Measurements from ENCODE around the gene FOXJ3. TPM values are rescaled to one million over a fixed set of nuclear protein-coding genes. Genes with fewer than 3 reads are reported as not detected.

The FOXJ3 gene
- total and polyA plus RNA-seq, 2 of the 8 experiments (the other 6 are each of a cell fraction or from before 2014, with no cell fraction given), result 48.6 to 51.9 TPM

- Histone ChIP-seq H3K79me1 (ENCODE audit: low read depth, low read length) (no peaks in the 10 kb centered on the region), H3K23ac (ENCODE audit: insufficient read length) (no peak overlapping the region), H2BK5ac (ENCODE audit: low read depth, low read length) (no peak overlapping the region), H3K27me3 (replicated peaks in 1 of 4; ENCODE audit: control insufficient read depth in 3 of 4, extremely low read depth in 1 of 4, insufficient read depth in 3 of 4, low read length in 3 of 4) (no peaks in the 10 kb centered on the region; a peak in 1 of 7 replicates), H3K18ac (ENCODE audit: extremely low read depth, low read length) (no peak overlapping the region), H3K4me2 (ENCODE audit: insufficient read depth in 1 of 2, low read depth in 2 of 2, low read length in 2 of 2) (no peak overlapping the region), H2BK12ac (ENCODE audit: low read depth, low read length) (no peak overlapping the region), H2AFZ (ENCODE audit: low read length) (no peak overlapping the region), H3K4me3 (ENCODE audit: extremely low read depth in 1 of 4, insufficient read depth in 2 of 4, low read depth in 3 of 4, low read length in 4 of 4) (no peak overlapping the region), H3K56ac (replicated peaks; ENCODE audit: insufficient read length, low read depth, low read length) (no peak overlapping the region), H3K36me3 (ENCODE audit: control insufficient read depth in 2 of 4, insufficient read depth in 4 of 4, low read length in 3 of 4) (no peaks in the 10 kb centered on the region), H3K9me3 (ENCODE audit: insufficient read depth in 2 of 2, low read depth in 1 of 2, low read length in 1 of 2) (no peaks in the 10 kb centered on the region), H2BK120ac (replicated peaks; ENCODE audit: low read depth, low read length) (no peak overlapping the region), H3K9ac (replicated peaks in 1 of 4; ENCODE audit: extremely low read depth in 1 of 4, low read depth in 3 of 4, low read length in 3 of 4) (no peak overlapping the region), H2BK15ac (ENCODE audit: low read length) (no peak overlapping the region), H3K23me2 (ENCODE audit: low read depth, low read length) (no peaks in the 10 kb centered on the region), H3K14ac (ENCODE audit: insufficient read length) (no peak overlapping the region), H4K8ac (ENCODE audit: extremely low read depth, insufficient read depth, low read length) (no peak overlapping the region), H2AK5ac (ENCODE audit: low read depth, low read length) (no peak overlapping the region), H4K5ac (ENCODE audit: insufficient read length, low read depth, low read length) (no peak overlapping the region), H3K27ac (ENCODE audit: low read depth, low read length) (no peak overlapping the region), H4K91ac (replicated peaks; ENCODE audit: insufficient read length, low read length) (no peak overlapping the region), H2BK20ac (ENCODE audit: low read length) (no peak overlapping the region), H3K79me2 (ENCODE audit: control insufficient read depth in 1 of 2, insufficient read depth in 2 of 2, low read length in 2 of 2) (no peaks in the 10 kb centered on the region), H3K4ac (replicated peaks; ENCODE audit: insufficient read length, low read depth, low read length) (no peak overlapping the region), H4K20me1 (replicated peaks in 1 of 2; ENCODE audit: control insufficient read depth in 1 of 2, insufficient read depth in 2 of 2, low read length in 2 of 2) (no peaks in the 10 kb centered on the region), H3K4me1 (replicated peaks in 1 of 4; ENCODE audit: control insufficient read depth in 3 of 4, insufficient read depth in 4 of 4, low read length in 3 of 4) (no peaks in the 10 kb centered on the region)
- ChIA-PET POLR2A (ENCODE audit: partially characterized antibody) (no interaction called here), CTCF (ENCODE audit: partially characterized antibody) (no interaction called here)
- no peak for FAIRE-seq
- DNase-seq (ENCODE audit: low read depth in 1 of 2, low spot score in 2 of 2), result no peak
- TF ChIP-seq GABPA (IDR thresholded peaks at IDR 0.05; ENCODE audit: borderline replicate concordance, insufficient read depth, low read length) (no peak), CREB1 (IDR thresholded peaks at IDR 0.05) (no peak), SAP30 (IDR thresholded peaks at IDR 0.05; ENCODE audit: insufficient read depth, insufficient replicate concordance, low read length) (no peak), SP1 (IDR thresholded peaks at IDR 0.05; ENCODE audit: low read depth, low read length) (no peak), SRF (IDR thresholded peaks at IDR 0.05; ENCODE audit: low read depth, low read length) (no peak), POU5F1 (IDR thresholded peaks at IDR 0.05; ENCODE audit: low read depth, low read length) (no peak)
- TF ChIP-seq, protein P1, sequence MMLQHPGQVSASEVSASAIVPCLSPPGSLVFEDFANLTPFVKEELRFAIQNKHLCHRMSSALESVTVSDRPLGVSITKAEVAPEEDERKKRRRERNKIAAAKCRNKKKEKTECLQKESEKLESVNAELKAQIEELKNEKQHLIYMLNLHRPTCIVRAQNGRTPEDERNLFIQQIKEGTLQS (IDR thresholded peaks at IDR 0.05; ENCODE audit: insufficient read depth, low read depth, low read length), result no peak
Observed at GRCh38 chr1:42348498-42348897, 13.5 kb upstream of the FOXJ3 start.

Measured in H1 (cell line).